Measurements from ENCODE around the gene HIVEP2. TPM values are rescaled to one million over a fixed set of nuclear protein-coding genes. Genes with fewer than 3 reads are reported as not detected.
A peak's percentile ranks its signal among the peaks of the same experiment; 100 is the strongest.

The HIVEP2 gene
- polyA plus RNA-seq, 3 donors from 2014 or later, result 0.13 to 4.6 (median 1.5) TPM

DNA sequence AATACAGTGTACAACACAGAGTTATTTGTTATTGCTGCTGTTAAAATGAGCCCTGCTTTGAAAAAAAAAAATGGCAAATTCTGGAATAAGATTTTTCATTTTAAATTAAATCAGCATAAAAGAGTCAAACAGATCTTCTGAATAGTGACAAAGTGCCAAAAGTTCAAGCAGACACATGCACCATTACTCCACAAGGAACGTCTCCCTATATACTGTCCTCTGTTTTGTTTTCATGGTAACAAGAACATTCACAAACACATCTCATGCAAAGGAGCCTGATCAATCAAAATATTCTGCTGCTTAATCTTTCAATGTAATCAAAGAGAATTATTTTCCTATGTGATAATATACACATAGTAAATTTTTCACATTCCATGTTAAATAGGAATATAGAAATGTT is 2.7 kb downstream of the HIVEP2 start:
- DNase-seq, result no peak
- H3K36me3 Mint-ChIP-seq, result peaks cover 0 to 4% (median 0%) of the 10 kb centered on the region in 3 donors
- H3K9me3 Mint-ChIP-seq, result peaks cover 0 to 2% (median 0%) of the 10 kb centered on the region in 6 donors
- H3K4me3 Mint-ChIP-seq, result no peak overlapping the region
- peaks cover 36 to 64% of the 10 kb centered on the region in 2 donors for H3K4me1 Mint-ChIP-seq
- H3K27me3 Mint-ChIP-seq (ENCODE audit: low read depth in 3 of 3), result peaks cover 25 to 33% (median 25%) of the 10 kb centered on the region in 3 donors
- H3K27ac Mint-ChIP-seq, result peak overlapping the region; percentile 98 to 100 (median 100)

- H3K36me3 Mint-ChIP-seq, result peaks cover 0 to 4% (median 0%) of the 10 kb centered on the region in 3 donors
- peaks cover 0 to 2% (median 0%) of the 10 kb centered on the region in 6 donors for H3K9me3 Mint-ChIP-seq
- H3K4me1 Mint-ChIP-seq, result peaks cover 38 to 74% of the 10 kb centered on the region in 2 donors
- no peak overlapping the region for H3K4me3 Mint-ChIP-seq
- peak overlapping the region in 4 of 6 donors; percentile 35 to 98 (median 50) for H3K27ac Mint-ChIP-seq
- H3K27me3 Mint-ChIP-seq (ENCODE audit: low read depth in 3 of 3), result peaks cover 17 to 22% (median 20%) of the 10 kb centered on the region in 3 donors
- no peak for DNase-seq
Observed at GRCh38 chr6:142941018-142941417, 4.0 kb downstream of the HIVEP2 start.

- Mint-ChIP-seq H3K4me1 (peaks cover 42 to 79% of the 10 kb centered on the region in 2 donors), H3K36me3 (peaks cover 0 to 4% (median 0%) of the 10 kb centered on the region in 3 donors), H3K4me3 (no peak overlapping the region), H3K9me3 (peaks cover 0 to 2% (median 0%) of the 10 kb centered on the region in 6 donors), H3K27ac (peak overlapping the region in 3 of 6 donors; percentile 51 to 98 (median 61)), H3K27me3 (ENCODE audit: low read depth in 3 of 3) (peaks cover 17 to 21% (median 20%) of the 10 kb centered on the region in 3 donors)
- no peak for DNase-seq
Observed at GRCh38 chr6:142940487-142940886, 4.5 kb downstream of the HIVEP2 start.

DNA sequence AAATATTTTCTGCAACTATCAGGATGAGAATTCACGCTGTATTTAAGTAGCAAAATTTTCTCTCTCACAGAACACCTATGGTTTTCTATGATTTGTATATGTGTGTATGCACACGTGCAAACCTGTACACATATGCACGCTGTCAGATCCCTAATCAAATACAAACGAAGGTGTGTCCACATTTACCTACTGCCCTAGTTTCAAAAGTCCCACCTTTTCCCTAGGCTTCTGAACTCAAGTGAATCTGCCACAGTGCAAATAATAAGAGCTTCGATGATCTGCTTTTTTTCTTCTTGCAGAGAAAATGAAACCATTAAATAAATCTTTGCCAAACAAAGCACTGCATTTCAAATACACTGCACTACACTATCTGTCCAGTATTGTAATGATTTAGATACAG is 6.5 kb downstream of the HIVEP2 start:
- H3K4me3 Mint-ChIP-seq, result no peak overlapping the region
- no peaks in the 10 kb centered on the region for H3K36me3 Mint-ChIP-seq
- no peaks in the 10 kb centered on the region for H3K9me3 Mint-ChIP-seq

GRCh38 chr6:142937986-142938385 is 7.0 kb downstream of the HIVEP2 start:
- H3K9me3 Mint-ChIP-seq, result no peaks in the 10 kb centered on the region
- peaks cover 0 to 3% (median 3%) of the 10 kb centered on the region in 3 donors for H3K27me3 Mint-ChIP-seq (ENCODE audit: low read depth in 3 of 3)
- H3K4me1 Mint-ChIP-seq, result peaks cover 44 to 84% of the 10 kb centered on the region in 2 donors
- H3K27ac Mint-ChIP-seq, result peak overlapping the region in 1 of 6 donors; percentile 20
- no peak overlapping the region for H3K4me3 Mint-ChIP-seq
- no peak for DNase-seq
- no peaks in the 10 kb centered on the region for H3K36me3 Mint-ChIP-seq

More for the DNA sequence above, 6.5 kb downstream of the HIVEP2 start:
- peaks cover 1 to 3% (median 3%) of the 10 kb centered on the region in 3 donors for H3K27me3 Mint-ChIP-seq (ENCODE audit: low read depth in 3 of 3)
- no peak for DNase-seq
- H3K27ac Mint-ChIP-seq, result no peak overlapping the region
- peaks cover 47 to 86% of the 10 kb centered on the region in 2 donors for H3K4me1 Mint-ChIP-seq

GRCh38 chr6:142935553-142936517 is 9.1 kb downstream of the HIVEP2 start:
- Mint-ChIP-seq H3K27me3 (ENCODE audit: low read depth in 3 of 3) (peaks cover 2 to 3% (median 3%) of the 10 kb centered on the region in 3 donors), H3K4me3 (peak overlapping the region; percentile 74 to 88 (median 84)), H3K27ac (peak overlapping the region; percentile 84 to 96 (median 93)), H3K9me3 (no peaks in the 10 kb centered on the region), H3K4me1 (peaks cover 36 to 81% of the 10 kb centered on the region in 2 donors), H3K36me3 (no peaks in the 10 kb centered on the region)
- DNase-seq, result peak; percentile 44 to 55 (median 53)

GRCh38 chr6:142934599-142934998 is 10.4 kb downstream of the HIVEP2 start:
- DNase-seq, result no peak
- Mint-ChIP-seq H3K27ac (peak overlapping the region; percentile 76 to 96 (median 89)), H3K36me3 (no peaks in the 10 kb centered on the region), H3K27me3 (ENCODE audit: low read depth in 3 of 3) (peaks cover 2 to 3% (median 3%) of the 10 kb centered on the region in 3 donors), H3K4me3 (peak overlapping the region in 3 of 5 donors; percentile 39 to 85 (median 84)), H3K4me1 (peaks cover 37 to 86% of the 10 kb centered on the region in 2 donors), H3K9me3 (no peaks in the 10 kb centered on the region)

DNA sequence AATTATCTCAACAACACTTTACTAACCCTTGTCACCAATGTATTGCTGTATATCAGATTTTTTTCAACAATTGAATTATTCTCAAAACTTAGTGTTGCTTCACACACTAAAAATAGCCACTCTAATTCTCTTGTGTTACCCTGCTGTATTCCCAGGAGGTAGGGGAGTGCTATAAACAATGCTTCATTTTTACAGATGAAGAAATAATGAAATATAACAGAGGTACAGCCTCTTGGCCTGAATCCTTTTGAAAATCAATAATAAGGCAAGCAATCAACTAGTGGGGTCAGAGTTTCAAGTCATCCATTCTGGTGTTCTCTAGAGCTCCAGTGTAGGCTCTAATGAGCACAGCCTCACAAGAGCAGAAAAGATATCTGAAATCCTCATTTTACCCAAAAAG is 10.9 kb downstream of the HIVEP2 start:
- Mint-ChIP-seq H3K27me3 (ENCODE audit: low read depth in 3 of 3) (peaks cover 2 to 3% (median 3%) of the 10 kb centered on the region in 3 donors), H3K27ac (peak overlapping the region in 5 of 6 donors; percentile 19 to 92 (median 84)), H3K36me3 (no peaks in the 10 kb centered on the region), H3K4me3 (peak overlapping the region in 1 of 5 donors; percentile 42), H3K9me3 (no peaks in the 10 kb centered on the region), H3K4me1 (peaks cover 40 to 86% of the 10 kb centered on the region in 2 donors)
- no peak for DNase-seq

DNA sequence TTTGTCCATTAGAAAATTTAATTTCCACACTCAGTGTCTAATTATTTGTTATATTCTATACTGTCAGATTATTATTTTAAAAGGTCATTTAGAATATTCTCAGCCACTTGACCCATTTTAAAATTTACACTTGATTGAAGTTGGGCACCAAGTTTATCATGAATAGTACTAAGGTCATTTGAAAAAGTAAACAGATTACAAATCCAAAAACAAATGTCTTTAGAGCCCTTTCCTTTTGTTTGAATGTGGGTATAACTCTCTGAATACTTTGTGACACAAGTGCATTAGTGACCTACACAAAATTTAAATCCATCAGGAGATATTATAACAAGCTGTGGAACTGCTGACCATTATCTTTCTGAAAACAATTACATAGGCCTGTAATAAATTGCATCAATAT is 11.3 kb downstream of the HIVEP2 start:
- no peak overlapping the region for H3K4me3 Mint-ChIP-seq
- H3K36me3 Mint-ChIP-seq, result no peaks in the 10 kb centered on the region
- DNase-seq, result no peak
- peaks cover 2 to 3% (median 3%) of the 10 kb centered on the region in 3 donors for H3K27me3 Mint-ChIP-seq (ENCODE audit: low read depth in 3 of 3)
- H3K4me1 Mint-ChIP-seq, result peaks cover 44 to 86% of the 10 kb centered on the region in 2 donors
- H3K9me3 Mint-ChIP-seq, result no peaks in the 10 kb centered on the region
- peak overlapping the region in 5 of 6 donors; percentile 9 to 86 (median 81) for H3K27ac Mint-ChIP-seq

DNA sequence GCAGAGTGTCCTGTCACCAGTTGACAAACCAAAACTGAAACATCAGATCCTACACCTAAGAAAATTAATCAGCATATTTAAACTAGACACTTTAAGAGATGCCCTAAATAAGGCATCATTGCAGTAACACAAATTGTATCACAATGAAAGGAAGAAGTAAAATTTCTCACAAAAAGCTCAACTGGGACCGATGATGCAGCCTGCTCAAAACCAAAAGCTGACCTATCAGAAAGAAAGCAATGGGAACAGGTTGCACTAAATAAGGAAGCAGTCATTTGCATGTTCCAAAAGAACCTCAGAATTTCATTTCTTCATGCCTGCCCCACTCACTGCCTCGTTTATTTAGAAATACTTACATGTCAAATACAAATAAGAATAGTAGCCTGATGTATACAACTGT is 12.1 kb downstream of the HIVEP2 start:
- Mint-ChIP-seq H3K4me1 (peaks cover 47 to 86% of the 10 kb centered on the region in 2 donors), H3K9me3 (no peaks in the 10 kb centered on the region), H3K27me3 (ENCODE audit: low read depth in 3 of 3) (peaks cover 2 to 3% (median 3%) of the 10 kb centered on the region in 3 donors), H3K36me3 (no peaks in the 10 kb centered on the region), H3K4me3 (peak overlapping the region in 2 of 5 donors; percentile 12 to 39), H3K27ac (peak overlapping the region in 5 of 6 donors; percentile 9 to 70 (median 59))
- no peak for DNase-seq

DNA sequence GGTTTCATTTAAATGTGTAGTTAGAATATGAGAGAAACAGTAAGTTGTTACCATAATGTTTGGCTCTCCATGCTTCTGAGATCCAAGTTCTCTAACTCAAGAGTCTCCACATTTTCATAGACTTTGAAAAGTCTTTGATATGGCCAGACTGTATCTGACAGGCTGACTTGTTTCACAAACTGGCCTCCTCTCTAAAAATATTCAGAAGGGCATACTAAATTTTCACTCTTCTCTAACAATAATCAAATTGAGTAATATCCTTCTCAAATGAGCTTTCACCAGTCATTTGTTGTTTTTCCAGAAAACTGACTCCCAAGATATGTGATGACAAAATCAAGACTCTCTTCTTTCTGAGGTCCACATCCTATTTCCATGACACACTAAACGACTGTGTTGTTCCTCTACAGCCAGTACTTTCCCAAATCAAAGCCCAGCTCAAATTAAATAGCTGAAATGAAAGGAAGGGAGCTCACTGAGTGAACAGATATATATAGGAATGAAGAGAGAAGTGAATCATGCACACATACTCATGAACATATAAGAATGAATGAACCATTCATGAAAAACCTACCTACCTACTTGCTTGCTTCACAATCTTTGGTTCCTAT is 15.1 kb downstream of the HIVEP2 start:
- DNase-seq, result no peak
- H3K9me3 Mint-ChIP-seq, result no peaks in the 10 kb centered on the region
- peaks cover 48 to 85% of the 10 kb centered on the region in 2 donors for H3K4me1 Mint-ChIP-seq
- peak overlapping the region; percentile 11 to 85 (median 54) for H3K27ac Mint-ChIP-seq
- H3K27me3 Mint-ChIP-seq (ENCODE audit: low read depth in 3 of 3), result peaks cover 2 to 9% (median 7%) of the 10 kb centered on the region in 3 donors
- H3K4me3 Mint-ChIP-seq, result no peak overlapping the region
- no peaks in the 10 kb centered on the region for H3K36me3 Mint-ChIP-seq

GRCh38 chr6:142927904-142928303 is 17.1 kb downstream of the HIVEP2 start:
- Mint-ChIP-seq H3K27ac (peak overlapping the region; percentile 92 to 98 (median 96)), H3K9me3 (no peaks in the 10 kb centered on the region), H3K27me3 (ENCODE audit: low read depth in 3 of 3) (peaks cover 2 to 9% (median 7%) of the 10 kb centered on the region in 3 donors), H3K4me3 (peak overlapping the region; percentile 85 to 99 (median 93)), H3K36me3 (no peaks in the 10 kb centered on the region), H3K4me1 (peaks cover 36 to 68% of the 10 kb centered on the region in 2 donors)
- peak in 1 of 3 donors; percentile 17 for DNase-seq

DNA sequence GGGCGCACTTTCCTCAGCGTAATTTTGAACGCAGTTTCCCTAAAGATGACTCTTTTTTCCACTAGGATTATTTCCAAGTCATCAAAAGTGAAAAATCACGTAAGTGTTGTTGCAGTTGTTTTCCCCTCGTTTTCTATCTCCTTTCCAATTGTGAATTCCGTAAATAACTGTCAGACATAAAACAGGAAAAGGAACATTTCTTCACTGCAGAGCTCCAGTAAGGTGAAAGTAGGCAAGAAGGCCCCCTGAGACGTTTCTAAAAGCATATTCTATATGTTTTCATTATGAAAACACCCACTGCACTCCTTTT is 17.8 kb downstream of the HIVEP2 start:
- Mint-ChIP-seq H3K9me3 (no peaks in the 10 kb centered on the region), H3K27me3 (ENCODE audit: low read depth in 3 of 3) (peaks cover 0 to 9% (median 7%) of the 10 kb centered on the region in 3 donors), H3K4me3 (peak overlapping the region; percentile 85 to 99 (median 93)), H3K4me1 (peaks cover 33 to 61% of the 10 kb centered on the region in 2 donors), H3K36me3 (no peaks in the 10 kb centered on the region), H3K27ac (peak overlapping the region; percentile 92 to 98 (median 96))
- no peak for DNase-seq
